Osteocyte (in vitro differentiated cells): Measurements from ENCODE around the gene CLK4. TPM values are rescaled to one million over a fixed set of nuclear protein-coding genes. Genes with fewer than 3 reads are reported as not detected.

Source experiments
- DNase-seq: peaks from one replicate; pipeline ENCODE4 v3.0.0; 2021; ENCODE audit warnings: mixed read lengths; ENCODE audit not compliant: unreplicated experiment; ENCODE audit errors: extremely low spot score
- H3K27ac Mint-ChIP-seq: one replicate; pipeline ENCODE4 v1.8.0; 2021; ENCODE audit warnings: mild to moderate bottlenecking, mixed read lengths; ENCODE audit not compliant: unreplicated experiment
- H3K27me3 Mint-ChIP-seq: one replicate; pipeline ENCODE4 v1.8.0; 2021; ENCODE audit warnings: mixed read lengths; ENCODE audit not compliant: unreplicated experiment
- H3K36me3 Mint-ChIP-seq: one replicate; pipeline ENCODE4 v1.8.0; 2021; ENCODE audit warnings: mixed read lengths; ENCODE audit not compliant: unreplicated experiment
- H3K4me1 Mint-ChIP-seq: one replicate; pipeline ENCODE4 v1.8.0; 2021; ENCODE audit warnings: mixed read lengths; ENCODE audit not compliant: unreplicated experiment
- H3K4me3 Mint-ChIP-seq: one replicate; pipeline ENCODE4 v1.8.0; 2021; ENCODE audit warnings: mild to moderate bottlenecking, moderate library complexity, mixed read lengths; ENCODE audit not compliant: unreplicated experiment
- H3K9me3 Mint-ChIP-seq: one replicate; pipeline ENCODE4 v1.8.0; 2021; ENCODE audit warnings: mixed read lengths; ENCODE audit not compliant: unreplicated experiment
- CTCF ChIP-seq: fragments of 200-600 bp; sonication (generic); IDR thresholded peaks from 2 replicates; pipeline ENCODE4 v1.5.0; 2021; ENCODE audit warnings: antibody characterized with exemption, mild to moderate bottlenecking, moderate library complexity
- total RNA-seq: library from RNA; stranded (reverse); gene quantifications from 2 replicates; pipeline ENCODE4 v1.2.1, GENCODE V29; 2021

Gene CLK4
- total RNA-seq, 1 donor from 2014 or later = 30.0 TPM

- Mint-ChIP-seq H3K36me3 (no peaks in the 10 kb centered on the region), H3K27ac (no peak overlapping the region), H3K27me3 (no peaks in the 10 kb centered on the region), H3K4me3 (no peak overlapping the region), H3K9me3 (peaks cover 12% of the 10 kb centered on the region), H3K4me1 (peaks cover 6% of the 10 kb centered on the region)
- no peak for TF ChIP-seq CTCF
- DNase-seq = no peak
Measured at GRCh38 chr5:178637356-178638074, 10.7 kb upstream of the CLK4 start.

- no peak for TF ChIP-seq CTCF
- no peak overlapping the region for H3K4me3 Mint-ChIP-seq
- H3K27me3 Mint-ChIP-seq = no peaks in the 10 kb centered on the region
- DNase-seq = no peak
- H3K9me3 Mint-ChIP-seq = no peaks in the 10 kb centered on the region
- H3K36me3 Mint-ChIP-seq = no peaks in the 10 kb centered on the region
- peaks cover 6% of the 10 kb centered on the region for H3K4me1 Mint-ChIP-seq
- H3K27ac Mint-ChIP-seq = no peak overlapping the region
Measured at GRCh38 chr5:178632285-178632684, 5.4 kb upstream of the CLK4 start.

- H3K4me1 Mint-ChIP-seq = peaks cover 6% of the 10 kb centered on the region
- no peaks in the 10 kb centered on the region for H3K9me3 Mint-ChIP-seq
- no peak overlapping the region for H3K4me3 Mint-ChIP-seq
- DNase-seq = no peak
- H3K27ac Mint-ChIP-seq = no peak overlapping the region
- TF ChIP-seq CTCF = no peak
- H3K27me3 Mint-ChIP-seq = no peaks in the 10 kb centered on the region
- H3K36me3 Mint-ChIP-seq = no peaks in the 10 kb centered on the region
Measured at GRCh38 chr5:178630951-178631350, 4.1 kb upstream of the CLK4 start.

- H3K4me3 Mint-ChIP-seq = no peak overlapping the region
- no peak for DNase-seq
- no peaks in the 10 kb centered on the region for H3K36me3 Mint-ChIP-seq
- H3K4me1 Mint-ChIP-seq = peaks cover 9% of the 10 kb centered on the region
- H3K9me3 Mint-ChIP-seq = no peaks in the 10 kb centered on the region
- no peaks in the 10 kb centered on the region for H3K27me3 Mint-ChIP-seq
- no peak for TF ChIP-seq CTCF
- no peak overlapping the region for H3K27ac Mint-ChIP-seq
Measured at GRCh38 chr5:178630475-178630930, 3.7 kb upstream of the CLK4 start.

GRCh38 chr5:178627259-178627598 is 379 bp upstream of the CLK4 start:
- peak overlapping the region; percentile 68 for H3K4me3 Mint-ChIP-seq
- peak overlapping the region; percentile 73 for H3K27ac Mint-ChIP-seq
- no peaks in the 10 kb centered on the region for H3K9me3 Mint-ChIP-seq
- no peak for DNase-seq
- no peaks in the 10 kb centered on the region for H3K27me3 Mint-ChIP-seq
- H3K4me1 Mint-ChIP-seq = peaks cover 32% of the 10 kb centered on the region
- TF ChIP-seq CTCF = no peak
- peaks cover 5% of the 10 kb centered on the region for H3K36me3 Mint-ChIP-seq
